ENCODE measurements around the gene INO80B.

Gene INO80B

GRCh38 chr2:74507145-74507925, 52.4 kb downstream of the INO80B start, which contains the start of gene PCGF1:
PCGF1 (minus strand) TSS chr2:74507695; CDS start chr2:74507668, 27 bp downstream.
- in situ Hi-C loops (cut with MboI; ENCODE audit: low sequenced_read_pairs, unreplicated experiment) = no loop called here
- peak; percentile 97 for DNase-seq (ENCODE audit: low spot score)

More at GRCh38 chr2:74507145-74507925, 52.4 kb downstream of the INO80B start, which contains the start of gene PCGF1:
- peak; percentile 51 for TF ChIP-seq CTCF (IDR thresholded peaks at IDR 0.05; ENCODE audit: borderline replicate concordance, control extremely low read depth, extremely low read depth, insufficient read depth, missing control alignments)
